Measurements from ENCODE around the gene ECT2L.

GRCh38 chr6:138948004-138948403, 152.1 kb downstream of the ECT2L start:
- TF ChIP-seq CTCF (IDR thresholded peaks at IDR 0.05) (no peak), POLR2A (IDR thresholded peaks at IDR 0.05) (no peak)
